GM18951 (cell line): ENCODE results near the gene SCO2.

ENCODE experiments used
- POLR2A ChIP-seq: IDR thresholded peaks from 4 replicates; pipeline ENCODE4 v1.6.1; 2011; ENCODE audit warnings: mild to moderate bottlenecking; ENCODE audit not compliant: insufficient read length, insufficient read depth; ENCODE audit errors: extremely low read depth
- in situ Hi-C: fragments of 300-500 bp; cut with MboI; formaldehyde crosslinking; loops from one replicate; pipeline ENCODE4 v1.12.0; 2022; ENCODE audit warnings: low sequenced_read_pairs, mixed read lengths, inconsistent platforms; ENCODE audit not compliant: unreplicated experiment

Gene SCO2

DNA sequence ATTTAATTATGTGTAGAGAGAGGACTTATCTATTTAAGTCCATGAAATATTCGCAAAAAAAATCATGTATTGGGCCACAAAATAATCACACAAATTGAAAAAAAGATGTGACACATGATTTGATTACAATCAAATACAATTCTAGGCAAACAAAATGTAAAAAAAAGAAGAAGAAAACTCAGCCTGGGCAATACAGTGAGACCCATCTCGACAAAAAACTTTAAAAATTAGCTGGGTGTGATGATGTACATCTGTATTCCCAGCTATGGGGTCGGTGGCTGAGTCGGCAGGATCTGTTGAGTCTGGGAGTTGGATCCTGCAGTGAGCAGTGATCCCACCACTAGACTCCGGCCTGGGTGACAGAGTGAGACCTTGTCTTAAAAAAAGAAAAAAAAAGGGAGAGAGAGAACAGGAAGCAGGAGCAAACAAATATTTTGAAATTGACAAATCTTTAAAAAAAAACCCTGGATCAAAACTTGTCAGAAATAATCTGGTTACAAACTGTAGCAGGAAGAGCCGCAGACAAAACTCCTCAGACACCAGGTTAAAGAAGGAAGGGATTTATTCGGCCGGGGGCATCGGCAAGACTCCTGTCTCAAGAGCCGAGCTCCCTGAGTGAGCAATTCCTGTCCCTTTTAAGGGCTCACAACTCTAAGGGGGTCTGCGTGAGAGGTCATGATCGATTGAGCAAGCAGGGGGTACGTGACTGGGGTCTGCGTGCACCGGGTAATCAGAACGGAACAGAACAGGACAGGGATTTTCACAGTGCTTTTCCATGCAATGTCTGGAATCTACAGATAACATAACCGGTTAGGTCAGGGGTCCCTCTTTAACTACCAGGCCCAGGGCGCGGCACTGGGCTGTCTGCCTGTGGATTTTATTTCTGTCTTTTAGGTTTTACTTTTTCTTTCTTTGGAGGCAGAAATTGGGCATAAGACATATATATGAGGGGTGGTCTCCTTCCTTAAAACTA lies 7.7 kb upstream of the SCO2 start:
- TF ChIP-seq POLR2A: peak; percentile 17
- in situ Hi-C loops: no loop called here

DNA sequence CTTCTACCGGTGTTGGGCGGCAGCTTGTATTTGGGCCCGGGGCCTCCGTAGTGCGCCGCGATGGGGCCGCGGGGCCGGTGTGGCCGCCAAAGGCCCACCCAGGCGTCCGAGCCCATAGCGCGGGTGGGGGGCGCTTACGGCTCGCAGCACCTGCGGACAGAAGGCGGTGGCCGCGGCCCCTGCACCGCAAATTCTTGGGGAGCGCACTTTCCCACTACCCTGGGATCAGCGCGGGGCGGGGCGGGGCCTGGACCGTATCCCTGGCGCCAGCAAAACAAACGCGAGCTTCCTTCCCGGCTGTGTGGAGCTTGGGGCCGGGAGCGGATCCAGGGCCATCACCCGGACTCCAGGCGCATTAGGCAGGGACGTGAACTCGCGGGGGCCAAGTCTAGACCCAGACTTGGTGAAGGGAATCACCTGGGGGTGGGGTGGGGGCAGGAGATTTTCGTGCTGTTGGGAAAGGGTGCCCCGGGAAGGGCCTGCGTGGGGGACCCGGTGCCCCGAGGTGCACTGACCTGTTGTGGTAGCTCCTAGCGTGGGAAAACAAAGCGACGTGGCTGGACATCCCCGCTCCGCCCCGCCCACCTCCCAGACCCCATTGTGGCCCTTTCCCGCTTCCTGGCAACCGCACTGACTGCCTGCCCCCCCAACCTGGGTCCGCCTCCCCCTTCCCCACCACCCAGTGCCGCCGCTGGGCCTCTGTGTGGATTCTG lies 6.7 kb upstream of the SCO2 start:
- TF ChIP-seq POLR2A: peak; percentile 44
- in situ Hi-C loops: no loop called here

DNA sequence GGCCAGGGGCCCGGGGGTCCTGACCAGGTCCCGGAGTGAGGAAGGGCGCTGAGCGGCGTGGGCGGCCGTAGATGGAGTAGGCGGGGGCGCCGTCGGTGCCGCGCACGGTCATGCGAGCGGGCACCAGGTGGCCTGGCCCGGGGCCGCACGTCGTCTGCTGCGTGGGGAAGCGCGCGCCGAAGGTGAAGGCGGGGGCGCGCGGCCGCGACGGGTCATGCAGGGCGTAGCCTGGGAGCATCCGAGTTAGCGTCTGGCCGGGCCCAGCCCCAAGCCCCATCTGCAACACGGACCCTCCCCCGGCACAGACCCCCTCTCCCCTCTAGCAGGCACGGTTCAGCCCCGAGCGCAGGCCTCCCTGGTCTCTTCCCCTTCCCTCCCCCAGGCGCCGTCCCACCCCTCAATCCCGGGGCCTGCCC lies 6.2 kb upstream of the SCO2 start:
- TF ChIP-seq POLR2A: peak; percentile 55
- in situ Hi-C loops: no loop called here

DNA sequence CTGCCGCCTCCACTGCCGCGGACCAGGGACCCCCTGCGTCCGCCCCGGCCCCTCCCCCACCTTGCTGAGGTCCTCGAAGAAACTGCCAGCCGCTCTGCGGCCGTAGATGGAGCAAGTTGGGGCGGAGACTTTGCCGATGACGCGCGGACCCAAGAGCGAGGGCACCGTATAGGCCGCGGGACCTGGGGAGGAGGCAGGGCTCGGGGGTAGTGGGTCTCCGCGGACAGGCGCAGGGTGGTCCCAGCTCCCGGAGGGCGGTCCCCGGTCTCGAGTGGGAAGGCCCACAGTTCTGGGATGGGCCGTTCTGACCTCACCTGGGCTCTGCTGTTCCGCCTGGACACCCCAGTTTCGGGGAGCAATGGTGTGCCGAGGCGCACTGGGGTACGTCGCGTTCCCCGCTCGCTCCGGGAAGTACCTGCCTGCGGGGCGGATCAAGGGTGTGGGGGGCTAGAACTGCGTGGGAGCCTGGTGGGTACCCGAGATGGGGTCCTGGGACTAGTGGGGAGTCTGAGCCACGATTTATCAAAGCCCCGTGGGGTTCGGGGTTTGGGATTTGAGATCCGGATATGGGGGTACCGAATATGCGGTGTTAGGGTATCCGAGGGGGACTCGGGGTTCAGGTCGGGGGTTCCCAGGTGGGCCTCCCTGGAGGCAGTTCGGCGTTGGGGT lies 5.6 kb upstream of the SCO2 start:
- in situ Hi-C loops: no loop called here
- peak; percentile 84 for TF ChIP-seq POLR2A

DNA sequence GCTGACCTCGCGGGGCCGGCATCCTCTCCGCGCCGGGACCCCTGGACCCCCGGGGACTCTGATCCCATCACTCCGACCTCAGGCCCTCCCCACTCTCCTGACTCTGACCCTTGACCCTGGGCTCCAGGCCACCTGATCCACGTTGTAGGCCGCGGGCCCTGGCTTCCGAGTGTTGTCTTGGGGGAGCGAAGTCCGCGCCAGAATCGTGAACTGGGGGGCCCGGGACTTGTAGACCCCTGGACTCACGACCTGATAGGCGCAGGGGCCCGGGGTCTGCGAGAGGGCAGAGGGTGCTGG lies 5.1 kb upstream of the SCO2 start:
- no peak for TF ChIP-seq POLR2A
- in situ Hi-C loops: no loop called here

DNA sequence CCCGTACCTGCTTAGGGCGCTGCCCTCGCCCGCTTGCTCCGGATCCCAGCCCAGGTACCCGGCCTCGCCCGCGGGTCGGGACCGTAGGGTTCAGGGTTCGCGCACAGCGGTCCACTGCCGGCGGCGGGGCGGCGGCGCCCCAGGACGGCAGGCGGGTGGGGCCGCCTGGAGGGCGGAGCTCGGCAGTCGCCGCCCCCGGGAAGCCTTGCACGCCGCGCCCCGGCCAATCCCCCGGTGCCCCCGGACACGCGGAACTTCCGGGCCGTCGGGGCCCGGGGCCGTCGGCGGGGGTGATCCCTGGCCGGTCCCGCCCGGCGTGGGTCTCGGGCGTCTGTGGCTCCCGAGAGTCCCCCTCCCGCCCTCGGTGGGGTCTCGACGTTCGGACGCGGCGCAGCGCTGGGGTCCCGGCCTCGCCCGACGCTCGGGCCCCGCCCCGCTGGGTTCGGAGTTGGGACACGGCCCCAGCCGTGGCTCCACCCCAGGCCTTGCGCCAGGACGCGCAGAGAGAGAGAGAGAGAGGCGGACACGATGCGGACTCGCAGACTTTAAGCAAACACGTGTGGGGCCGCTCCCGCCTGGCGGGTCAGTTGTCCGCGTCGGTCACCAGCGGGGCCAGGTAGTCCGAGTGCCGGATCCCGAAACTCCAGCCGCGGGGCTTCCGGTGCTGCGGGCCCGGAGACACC lies 4.6 kb upstream of the SCO2 start, which contains the start of gene TYMP:
TSS of gene TYMP (minus strand) at position 116 of the 683 bp plus-strand sequence. CDS start 303 bp downstream, outside the sequence.
- TF ChIP-seq POLR2A: peak; percentile 72
- in situ Hi-C loops: no loop called here

DNA sequence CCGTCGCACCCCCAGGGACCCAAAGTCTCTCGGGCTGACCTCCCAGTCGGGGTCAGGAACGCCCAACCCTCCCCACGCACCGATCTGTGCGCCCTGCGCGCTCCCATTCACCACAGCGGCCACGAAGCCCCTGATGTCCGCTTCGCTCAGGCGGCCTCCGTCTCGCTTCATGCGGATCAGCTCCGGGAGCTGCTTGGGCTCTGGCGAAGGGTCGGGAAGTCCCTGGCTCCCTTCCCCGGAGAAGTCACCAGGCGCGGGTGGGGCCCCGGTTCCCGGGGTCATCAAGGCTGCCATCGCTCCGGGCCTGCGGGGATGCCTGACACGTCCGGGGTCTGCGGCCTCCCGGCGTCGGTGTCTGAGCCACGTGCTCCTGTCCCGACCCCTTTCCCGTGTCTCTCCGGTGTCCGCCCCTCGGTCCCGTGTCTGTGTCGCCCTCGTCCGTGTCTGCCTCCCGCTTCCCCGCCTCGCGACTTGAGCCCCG lies 4.1 kb upstream of the SCO2 start:
- no peak for TF ChIP-seq POLR2A
- in situ Hi-C loops: no loop called here

DNA sequence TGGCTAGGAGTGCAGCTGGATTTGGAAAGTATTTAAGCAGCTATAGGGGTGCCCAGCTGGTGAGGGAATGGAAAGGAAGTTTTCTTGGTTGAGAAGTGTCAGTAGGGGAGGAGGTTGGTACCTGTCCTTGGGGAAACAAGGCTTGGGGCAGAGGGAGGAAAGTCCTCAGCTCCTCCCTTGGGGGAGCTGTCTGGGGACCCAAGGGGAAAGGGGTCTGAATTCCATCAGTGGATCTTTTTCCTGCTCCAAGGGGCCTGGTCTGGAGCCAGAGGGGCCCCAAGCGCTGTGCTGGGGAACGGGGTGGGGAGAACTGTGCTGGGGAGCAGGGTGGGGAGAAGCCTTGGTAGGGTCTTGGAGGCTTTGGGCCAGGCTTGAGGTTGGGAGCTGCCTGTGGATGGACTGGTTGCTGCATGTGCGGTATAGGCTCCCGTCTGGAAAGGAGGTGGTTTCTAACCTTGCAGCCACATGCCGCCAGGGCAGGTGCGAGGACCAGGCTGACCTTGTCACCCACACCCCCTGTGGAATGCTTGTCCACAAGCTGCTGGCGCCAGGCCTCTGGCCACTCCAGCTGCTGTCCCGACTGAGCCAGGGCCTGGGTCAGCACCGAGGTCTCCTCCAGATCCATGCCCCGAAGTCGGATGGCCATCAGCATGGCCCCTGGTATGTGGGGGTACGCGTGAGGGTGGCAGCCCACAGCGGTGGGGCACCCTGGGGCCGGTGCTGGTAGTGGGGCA lies 3.5 kb upstream of the SCO2 start:
- no peak for TF ChIP-seq POLR2A
- in situ Hi-C loops: no loop called here

DNA sequence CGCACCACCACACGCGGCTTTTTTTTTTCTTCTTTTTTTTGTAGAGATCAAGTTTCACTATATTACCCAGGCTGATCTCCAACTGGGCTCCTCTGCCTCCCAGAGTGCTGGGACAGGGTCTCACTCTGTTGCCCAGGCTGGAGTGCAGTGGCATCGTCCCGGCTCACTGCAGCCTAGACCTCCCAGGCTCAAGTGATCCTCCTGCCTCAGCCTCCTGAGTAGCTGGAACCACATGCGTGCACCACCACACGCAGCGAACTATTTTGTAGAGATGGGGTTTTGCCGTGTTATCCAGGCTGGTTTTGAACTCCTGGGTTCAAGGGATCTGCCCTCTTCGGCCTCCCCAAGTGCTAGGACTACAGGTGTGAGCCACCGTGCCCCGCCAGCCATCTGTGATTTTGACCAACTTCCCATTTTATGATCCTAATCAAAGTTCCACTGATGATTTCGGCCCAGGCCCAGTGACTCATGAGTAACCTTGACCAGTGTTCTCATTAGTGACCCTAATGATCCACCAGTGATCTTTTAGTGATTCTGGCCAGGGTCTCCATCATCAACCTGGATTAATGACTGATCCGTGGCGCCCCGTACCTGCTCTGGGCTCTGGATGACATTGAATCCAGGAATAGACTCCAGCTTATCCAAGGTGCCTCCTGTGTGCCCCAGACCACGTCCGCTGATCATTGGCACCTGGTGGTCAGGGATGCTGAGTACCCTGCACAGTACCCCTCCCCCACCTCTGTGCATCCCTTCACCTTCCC lies 2.7 kb upstream of the SCO2 start:
- no peak for TF ChIP-seq POLR2A
- in situ Hi-C loops: no loop called here

DNA sequence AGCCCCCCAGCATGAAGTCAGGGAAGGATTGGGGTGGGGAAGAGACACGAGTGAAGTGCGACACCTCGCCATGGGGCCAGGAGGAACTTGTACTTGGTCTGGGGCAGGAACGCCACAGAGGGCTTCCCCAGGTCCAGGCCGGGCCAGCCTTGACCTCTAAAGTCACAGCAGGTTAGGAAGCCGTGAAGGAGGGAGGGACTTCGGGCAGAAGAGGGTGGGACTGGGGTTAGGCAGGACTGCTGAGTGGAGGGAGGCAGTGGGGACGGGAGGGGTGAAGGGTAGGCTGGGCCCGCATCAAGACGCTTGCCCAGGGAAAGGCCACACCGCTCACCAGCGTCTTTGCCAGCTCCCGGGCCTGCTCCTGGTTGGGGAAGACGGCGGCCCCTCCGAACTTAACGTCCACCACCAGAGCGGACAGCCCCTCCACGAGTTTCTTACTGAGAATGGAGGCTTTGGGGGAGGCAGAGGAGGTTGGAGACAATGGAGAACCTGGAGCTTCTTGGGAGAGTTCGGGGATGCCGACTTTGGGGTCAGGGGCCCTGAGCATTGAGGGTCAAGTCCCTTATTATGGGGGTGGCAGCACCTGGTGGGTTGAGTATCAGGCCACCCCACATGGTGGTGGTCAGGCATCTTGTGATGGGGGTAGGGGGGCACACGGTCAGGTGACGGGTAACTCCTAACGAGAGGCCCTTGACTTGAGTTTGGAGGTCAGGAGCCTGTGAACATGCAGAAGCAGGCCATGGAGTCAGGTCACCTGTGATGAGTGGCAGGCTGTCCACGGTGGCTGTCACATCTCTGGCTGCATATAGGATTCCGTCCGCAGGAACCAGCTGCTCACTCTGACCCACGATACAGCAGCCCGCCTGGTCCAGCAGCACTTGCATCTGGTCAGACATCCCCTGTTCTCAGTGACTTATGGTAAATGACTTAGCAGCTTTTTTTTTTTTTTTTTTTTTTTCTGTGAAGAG lies 1.7 kb upstream of the SCO2 start:
- TF ChIP-seq POLR2A: peak; percentile 58
- in situ Hi-C loops: no loop called here
